GM21390 (cell line): ENCODE data around the gene MRPL22.
"Not testable (repeated sequence)": the region's sequence is repeated elsewhere in the genome, so short reads cannot be mapped to it uniquely, and the experiment has no call there.

ENCODE experiments used
- ATAC-seq: cut with Tn5 transposase; IDR thresholded peaks from one replicate; pipeline ENCODE4 v1.9.1; 2021; ENCODE audit not compliant: unreplicated experiment

Gene MRPL22

GRCh38 chr5:154989626-154990025 lies 48.8 kb downstream of the MRPL22 start:
- ATAC-seq: no peak

GRCh38 chr5:154993461-154993860 lies 52.6 kb downstream of the MRPL22 start:
- no peak for ATAC-seq

DNA sequence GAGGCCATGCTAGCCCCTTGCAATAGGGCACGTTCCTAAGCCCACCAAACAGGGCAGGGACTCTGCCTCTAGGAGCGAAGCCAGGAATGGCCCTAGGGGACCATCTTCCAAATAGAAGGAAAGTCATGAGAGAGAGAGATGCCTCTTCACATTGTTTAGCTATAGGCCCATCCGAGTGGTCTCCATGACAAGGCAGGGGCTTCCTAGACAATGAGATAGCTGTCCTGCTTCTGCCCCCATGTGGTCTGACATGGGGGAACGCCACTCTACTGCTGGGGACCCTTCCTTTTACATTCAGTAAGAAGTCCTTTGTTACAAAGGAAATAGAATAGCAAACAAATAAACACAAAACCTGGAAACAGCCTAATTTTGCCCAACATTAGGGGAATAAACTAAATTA lies 54.8 kb downstream of the MRPL22 start:
- no peak for ATAC-seq

DNA sequence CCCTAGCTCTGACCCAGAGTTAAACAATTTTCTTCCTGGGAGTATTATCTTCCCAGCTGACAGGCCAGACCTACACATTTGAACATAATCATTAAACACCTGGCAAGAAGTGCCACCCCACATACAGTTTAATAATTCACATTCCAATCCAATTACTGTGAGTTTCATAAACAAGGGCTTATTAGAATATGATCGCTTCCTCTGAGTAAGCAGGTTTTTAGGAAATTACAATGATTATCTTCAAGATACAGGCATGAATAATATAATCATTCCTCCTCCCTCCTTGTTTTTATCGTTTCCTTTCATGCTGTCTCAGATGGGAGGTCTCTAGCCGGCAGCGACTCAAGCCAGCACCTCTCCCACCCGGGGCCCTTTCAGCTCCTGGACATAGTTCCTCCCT lies 56.9 kb downstream of the MRPL22 start:
- ATAC-seq: no peak

DNA sequence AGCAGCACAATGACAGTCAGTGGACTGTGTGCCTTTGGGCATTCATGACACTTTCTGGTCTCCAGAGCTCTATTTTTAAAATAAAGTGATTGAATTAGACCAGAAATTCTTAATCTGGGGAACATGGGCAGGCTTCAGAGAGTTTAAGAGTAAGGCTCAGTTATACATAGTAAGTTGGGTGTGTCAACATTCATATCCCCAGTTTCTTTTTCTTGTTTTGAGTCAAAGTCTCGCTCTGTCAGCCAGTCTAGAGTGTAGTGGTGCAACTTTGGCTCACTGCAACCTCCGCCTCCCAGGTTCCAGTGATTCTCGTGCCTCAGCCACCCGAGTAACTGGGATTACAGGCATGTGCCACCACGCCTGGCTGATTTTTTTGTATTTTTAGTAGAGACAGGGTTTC lies 59.0 kb downstream of the MRPL22 start:
- peak; percentile 57 for ATAC-seq

- no peak for ATAC-seq
Measured at GRCh38 chr5:155001523-155001922, 60.6 kb downstream of the MRPL22 start.

DNA sequence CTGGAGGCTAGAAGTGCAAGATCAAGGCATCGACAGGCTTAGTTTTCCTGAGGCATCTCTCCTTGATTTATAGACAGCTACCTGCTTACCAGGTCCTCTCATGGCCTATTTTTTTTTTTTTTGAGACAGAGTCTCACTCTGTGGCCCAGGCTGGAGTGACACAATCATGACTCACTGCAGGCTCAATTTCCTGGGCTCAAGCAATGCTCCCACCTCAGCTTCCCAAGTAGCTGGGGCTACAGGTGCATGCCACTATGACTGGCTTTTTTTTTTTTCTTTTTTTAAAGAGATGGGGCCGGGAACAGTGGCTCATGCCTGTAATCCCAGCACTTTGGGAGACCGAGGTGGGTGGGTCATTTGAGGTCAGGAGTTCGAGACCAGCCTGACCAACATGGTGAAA lies 61.8 kb downstream of the MRPL22 start:
- not testable (repeated sequence) for ATAC-seq

DNA sequence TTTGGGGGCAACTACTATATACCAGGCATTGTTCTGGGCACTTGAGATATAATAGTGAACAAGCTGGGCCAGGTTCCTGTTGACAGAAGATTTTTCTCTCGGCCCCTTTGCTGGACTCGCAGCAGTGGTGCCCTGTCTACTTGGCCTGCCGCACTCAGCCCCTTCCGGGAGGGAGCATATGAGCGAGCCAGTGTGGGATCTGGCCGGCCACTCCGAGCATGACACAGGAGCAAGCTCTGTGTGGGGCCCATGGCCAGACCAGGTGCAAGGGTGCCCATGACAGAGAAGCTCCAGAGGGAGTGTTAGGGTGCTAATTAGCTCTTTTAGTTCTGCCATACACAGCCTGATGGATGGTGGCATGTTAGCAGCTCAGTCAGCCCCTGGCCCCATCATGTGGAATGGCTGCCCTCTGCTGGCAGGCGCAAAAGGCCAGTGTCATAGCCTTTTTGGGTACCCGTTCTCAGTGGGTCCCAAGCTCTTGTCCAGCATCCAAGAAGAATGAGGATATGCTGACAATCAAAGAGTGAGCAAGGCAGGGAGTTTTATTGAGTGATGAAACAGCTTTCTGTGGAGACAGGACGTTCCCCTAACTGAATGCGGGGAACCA lies 63.4 kb downstream of the MRPL22 start:
- no peak for ATAC-seq

- ATAC-seq: not testable (repeated sequence)
Measured at GRCh38 chr5:155006265-155006664, 65.4 kb downstream of the MRPL22 start.

- ATAC-seq: no peak
Measured at GRCh38 chr5:155008669-155009068, 67.8 kb downstream of the MRPL22 start.

- ATAC-seq: no peak
Measured at GRCh38 chr5:155010881-155011280, 70.0 kb downstream of the MRPL22 start.

DNA sequence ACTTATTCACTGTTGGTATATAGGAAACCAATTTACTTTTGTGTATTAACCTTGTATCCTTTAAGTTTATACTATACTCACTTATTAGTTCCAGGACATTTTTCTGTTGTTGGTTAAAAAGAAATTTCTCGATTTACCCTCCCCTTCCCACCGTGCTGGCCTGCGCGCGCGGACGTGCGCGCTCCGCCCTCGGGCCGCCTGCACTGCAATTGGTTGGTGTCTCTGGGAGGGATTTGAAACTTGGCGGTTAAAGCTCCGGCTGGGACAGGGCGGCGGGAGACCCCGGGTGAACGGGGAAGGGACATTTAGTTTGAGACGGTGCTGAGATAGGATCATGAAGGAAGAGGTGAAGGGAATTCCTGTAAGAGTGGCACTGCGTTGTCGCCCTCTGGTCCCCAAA lies 72.7 kb downstream of the MRPL22 start, which contains the start of gene KIF4B:
KIF4B (plus strand) TSS at position 230 of the 400 bp plus-strand sequence; CDS start at position 335, 105 bp downstream.
- no peak for ATAC-seq

- ATAC-seq: no peak
Measured at GRCh38 chr5:155015239-155015638, 74.4 kb downstream of the MRPL22 start.

GRCh38 chr5:155017610-155018009 lies 76.7 kb downstream of the MRPL22 start:
- peak; percentile 97 for ATAC-seq
